Skin epidermis (tissue), 12 donors: Measurements from ENCODE around the gene ST8SIA3.

Experiments
- H3K27ac ChIP-seq, 21 experiments: fragments of 200-600 bp; sonication (generic) in 11 of 21; one replicate each; pipeline ENCODE4 v1.5.0; 2020; ENCODE audit warnings: mild to moderate bottlenecking in 3 of 21, inconsistent platforms in 2 of 21, moderate library complexity in 2 of 21
- H3K4me3 ChIP-seq, 7 experiments: fragments of 200-600 bp; sonication (generic) in 2 of 7; one replicate each; pipeline ENCODE4 v1.5.0; 2020; ENCODE audit warnings: inconsistent platforms in 2 of 7, mild to moderate bottlenecking in 2 of 7, moderate library complexity in 1 of 7

Gene ST8SIA3

DNA sequence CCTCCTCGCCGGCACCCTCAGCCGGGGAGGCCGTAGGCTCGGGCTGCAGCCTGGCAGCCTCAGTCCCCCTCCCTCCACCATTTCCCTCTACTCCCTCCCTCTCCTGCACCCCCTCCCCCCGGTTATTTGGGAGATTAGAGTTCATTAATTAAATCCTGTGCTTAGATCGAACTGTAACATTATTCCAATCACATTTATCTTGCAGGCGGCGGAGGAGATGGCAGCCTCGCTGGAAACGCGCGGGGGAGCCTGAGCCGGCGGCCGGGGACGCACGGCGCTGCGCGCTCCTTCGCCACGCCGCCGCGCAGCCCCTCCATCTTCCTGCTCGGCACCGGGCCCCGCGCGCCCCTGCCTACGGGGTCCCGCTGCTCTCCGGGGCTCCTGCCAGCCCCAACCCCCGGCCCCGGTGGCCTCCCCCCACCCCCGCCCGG, at the start of gene ST8SIA3:
ST8SIA3 (plus strand) TSS at position 287 of the 431 bp plus-strand sequence. CDS start 290 bp downstream, outside the sequence.
- no peak within 1 kb of the TSS for H3K4me3 ChIP-seq
- H3K27ac ChIP-seq = no peak within 1 kb of the TSS

DNA sequence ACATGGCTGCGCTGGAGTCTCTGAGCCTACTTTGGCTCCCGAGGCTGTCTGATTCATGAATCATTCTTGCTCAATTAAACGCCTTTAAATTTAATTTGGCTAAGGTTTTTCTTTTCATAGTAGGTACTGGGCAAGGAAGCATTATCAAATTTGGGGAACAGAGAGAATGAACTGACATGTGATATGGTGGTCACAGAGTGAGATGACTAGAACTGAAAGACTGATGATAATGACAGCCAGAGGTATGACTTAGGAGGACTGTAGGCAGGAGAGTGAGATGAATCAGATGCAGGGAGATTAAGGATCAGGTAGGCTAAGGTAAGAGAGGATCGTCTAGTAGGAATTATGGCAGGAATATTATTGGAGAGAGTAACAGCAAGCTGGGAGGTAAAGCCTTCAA, 40.9 kb upstream of the ST8SIA3 start:
- H3K27ac ChIP-seq = no peak overlapping the region

GRCh38 chr18:57312346-57313144, 39.8 kb upstream of the ST8SIA3 start:
- Histone ChIP-seq H3K27ac (no peak overlapping the region), H3K4me3 (no peak overlapping the region)

More for the DNA sequence above, 40.9 kb upstream of the ST8SIA3 start:
- no peak overlapping the region for H3K4me3 ChIP-seq

GRCh38 chr18:57320603-57321002, 31.8 kb upstream of the ST8SIA3 start:
- Histone ChIP-seq H3K4me3 (no peak overlapping the region), H3K27ac (no peak overlapping the region)

DNA sequence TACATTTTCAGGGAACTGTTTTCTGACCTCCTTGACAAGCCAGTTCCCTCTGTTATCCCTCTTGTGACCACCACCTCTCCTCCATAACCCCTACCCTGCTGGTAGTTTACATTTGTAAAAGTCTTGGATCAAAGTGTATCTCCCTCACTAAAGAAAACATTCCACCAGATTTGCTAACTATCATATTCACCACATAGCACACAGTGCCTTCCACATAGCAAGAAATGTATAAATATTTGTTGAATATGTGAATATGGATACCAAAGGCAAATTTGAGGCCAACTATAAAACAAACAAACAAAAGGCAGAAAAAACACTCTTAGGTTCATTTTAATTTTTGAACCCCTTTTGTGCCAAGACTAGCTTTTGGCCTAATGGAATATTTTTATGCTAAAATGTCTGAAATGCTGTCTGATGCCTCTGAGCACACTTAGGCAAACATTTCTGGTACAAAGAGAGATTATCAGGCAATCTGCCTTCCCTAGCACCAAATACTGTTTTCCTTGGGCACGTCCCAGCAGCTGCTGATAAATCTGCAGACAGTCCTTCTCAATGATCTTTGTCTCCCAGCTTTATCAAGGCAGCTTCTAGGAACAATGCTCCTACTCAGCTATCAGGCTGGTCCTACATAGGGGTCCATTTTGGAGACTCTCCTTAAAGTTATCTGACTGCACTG, 26.7 kb upstream of the ST8SIA3 start:
- Histone ChIP-seq H3K27ac (no peak overlapping the region), H3K4me3 (no peak overlapping the region)

DNA sequence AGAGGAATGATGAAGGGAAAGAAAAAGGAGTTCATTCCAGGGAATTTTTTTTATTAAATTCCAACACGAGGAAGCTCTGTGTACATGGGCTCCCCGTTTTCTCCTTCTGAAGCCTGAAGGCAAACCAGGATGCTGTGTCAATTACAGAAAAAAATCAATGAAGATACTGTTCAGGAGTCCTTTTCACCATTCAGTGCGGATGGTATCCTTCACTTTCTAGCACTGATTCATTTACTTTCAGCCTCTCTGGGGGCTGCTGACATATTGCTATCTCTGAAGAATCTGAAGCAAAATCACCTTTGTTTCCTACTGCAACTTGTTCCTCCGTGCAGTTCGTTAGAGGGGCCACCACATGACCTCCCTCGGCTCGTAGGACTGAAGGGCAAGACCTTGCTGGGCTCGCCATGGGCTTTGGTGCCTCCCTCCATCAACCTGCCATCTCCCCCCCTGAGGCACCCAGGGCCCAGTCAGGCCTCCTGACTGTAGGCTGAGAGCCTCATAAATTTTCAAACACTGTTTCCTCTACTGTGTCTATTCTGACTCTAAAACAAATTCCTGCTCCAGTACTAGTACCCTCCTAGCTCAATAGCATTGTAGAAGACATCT, 25.5 kb upstream of the ST8SIA3 start:
- Histone ChIP-seq H3K27ac (no peak overlapping the region), H3K4me3 (no peak overlapping the region)

GRCh38 chr18:57328665-57329064, 23.7 kb upstream of the ST8SIA3 start:
- no peak overlapping the region for H3K4me3 ChIP-seq
- H3K27ac ChIP-seq = no peak overlapping the region

DNA sequence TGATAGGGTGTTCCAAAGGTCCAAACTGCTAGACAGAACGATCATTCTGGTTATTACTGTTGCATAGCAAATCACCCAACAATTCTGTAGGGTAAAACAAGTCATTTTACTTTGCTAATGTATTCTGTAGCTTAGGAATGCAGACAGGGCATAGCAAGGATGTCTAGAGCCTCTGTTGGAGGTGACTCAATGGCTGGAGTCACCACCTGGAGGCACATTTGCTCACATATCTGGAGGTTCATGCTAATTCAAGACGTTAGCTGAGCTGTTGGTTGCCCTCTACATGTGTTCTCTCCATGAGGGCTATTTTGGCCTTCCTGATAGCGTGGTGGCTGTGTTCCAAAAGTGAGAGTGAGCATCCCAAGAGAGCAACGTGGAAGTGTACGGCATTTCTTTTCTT, 22.5 kb upstream of the ST8SIA3 start:
- H3K27ac ChIP-seq = no peak overlapping the region
- no peak overlapping the region for H3K4me3 ChIP-seq

- Histone ChIP-seq H3K27ac (no peak overlapping the region), H3K4me3 (no peak overlapping the region)
Measured at GRCh38 chr18:57331718-57332117, 20.6 kb upstream of the ST8SIA3 start.

- H3K4me3 ChIP-seq = no peak overlapping the region
- H3K27ac ChIP-seq = no peak overlapping the region
Measured at GRCh38 chr18:57333940-57334339, 18.4 kb upstream of the ST8SIA3 start.

- no peak overlapping the region for H3K27ac ChIP-seq
Measured at GRCh38 chr18:57334383-57334782, 18.0 kb upstream of the ST8SIA3 start.

GRCh38 chr18:57336343-57336742, 16.0 kb upstream of the ST8SIA3 start:
- no peak overlapping the region for H3K27ac ChIP-seq

More at GRCh38 chr18:57334383-57334782, 18.0 kb upstream of the ST8SIA3 start:
- no peak overlapping the region for H3K4me3 ChIP-seq

DNA sequence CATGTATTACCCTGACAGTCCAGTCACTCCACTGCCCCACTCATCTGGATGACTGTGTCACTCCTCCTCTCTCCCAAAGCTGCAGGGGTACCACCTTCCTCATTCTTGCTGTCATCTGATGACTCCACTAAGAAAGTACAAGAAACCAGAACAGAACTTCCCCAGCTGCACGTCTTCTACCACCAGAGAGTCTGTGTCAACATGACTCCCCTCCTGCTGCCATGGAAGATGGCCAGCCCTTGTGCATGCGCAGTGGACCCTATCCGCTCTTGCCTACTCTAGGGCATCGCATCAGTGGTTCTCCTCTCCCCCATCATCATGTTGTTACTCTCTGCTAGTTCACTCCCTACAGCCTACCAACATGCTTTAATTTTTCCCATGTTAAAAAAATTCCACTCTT, 14.5 kb upstream of the ST8SIA3 start:
- H3K27ac ChIP-seq = no peak overlapping the region
- no peak overlapping the region for H3K4me3 ChIP-seq

More at GRCh38 chr18:57336343-57336742, 16.0 kb upstream of the ST8SIA3 start:
- H3K4me3 ChIP-seq = no peak overlapping the region

DNA sequence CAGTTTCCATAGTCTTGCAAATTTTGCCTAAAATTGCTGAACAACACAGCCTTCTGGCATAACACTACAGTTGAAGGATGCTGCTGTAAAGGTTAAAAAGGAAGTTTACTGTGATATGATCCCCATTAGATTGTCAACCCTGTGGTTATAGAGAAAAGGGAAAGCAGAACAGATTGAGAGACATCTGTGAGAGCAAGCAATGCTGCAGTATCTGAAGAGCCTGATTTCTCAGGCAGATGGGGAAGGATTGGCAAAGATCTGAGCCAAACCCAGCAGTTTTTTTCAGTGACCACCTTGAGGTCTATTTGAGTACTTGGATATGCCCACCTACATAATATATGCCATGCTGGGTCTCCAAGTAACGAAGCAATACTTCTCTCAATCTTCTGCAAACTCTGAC, 8.5 kb upstream of the ST8SIA3 start:
- Histone ChIP-seq H3K4me3 (no peak overlapping the region), H3K27ac (no peak overlapping the region)

DNA sequence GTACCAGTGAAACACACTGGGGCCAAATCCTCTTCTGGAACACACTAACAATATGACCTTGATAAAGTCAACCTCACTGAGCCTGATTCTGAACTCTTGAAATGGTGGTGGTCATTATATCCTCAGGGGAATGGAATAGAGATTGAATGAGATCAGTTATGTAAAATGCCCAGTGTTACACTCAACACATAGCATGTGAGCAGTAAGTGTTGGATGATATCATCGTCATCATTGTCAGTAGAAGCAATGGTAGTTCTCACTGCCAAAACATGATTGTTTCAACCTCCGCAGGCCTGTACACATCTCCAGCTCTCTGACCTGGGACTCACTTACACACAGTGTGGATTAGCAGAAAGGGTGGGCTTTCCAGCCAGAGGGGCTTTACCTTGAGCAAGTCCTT, 5.5 kb upstream of the ST8SIA3 start:
- Histone ChIP-seq H3K4me3 (no peak overlapping the region), H3K27ac (no peak overlapping the region)

- Histone ChIP-seq H3K4me3 (no peak overlapping the region), H3K27ac (no peak overlapping the region)
Measured at GRCh38 chr18:57347784-57348183, 4.6 kb upstream of the ST8SIA3 start.

- Histone ChIP-seq H3K27ac (no peak overlapping the region), H3K4me3 (no peak overlapping the region)
Measured at GRCh38 chr18:57352761-57353136, 392 bp downstream of the ST8SIA3 start.

- no peak overlapping the region for H3K27ac ChIP-seq
- no peak overlapping the region for H3K4me3 ChIP-seq
Measured at GRCh38 chr18:57353137-57353939, 981 bp downstream of the ST8SIA3 start.

DNA sequence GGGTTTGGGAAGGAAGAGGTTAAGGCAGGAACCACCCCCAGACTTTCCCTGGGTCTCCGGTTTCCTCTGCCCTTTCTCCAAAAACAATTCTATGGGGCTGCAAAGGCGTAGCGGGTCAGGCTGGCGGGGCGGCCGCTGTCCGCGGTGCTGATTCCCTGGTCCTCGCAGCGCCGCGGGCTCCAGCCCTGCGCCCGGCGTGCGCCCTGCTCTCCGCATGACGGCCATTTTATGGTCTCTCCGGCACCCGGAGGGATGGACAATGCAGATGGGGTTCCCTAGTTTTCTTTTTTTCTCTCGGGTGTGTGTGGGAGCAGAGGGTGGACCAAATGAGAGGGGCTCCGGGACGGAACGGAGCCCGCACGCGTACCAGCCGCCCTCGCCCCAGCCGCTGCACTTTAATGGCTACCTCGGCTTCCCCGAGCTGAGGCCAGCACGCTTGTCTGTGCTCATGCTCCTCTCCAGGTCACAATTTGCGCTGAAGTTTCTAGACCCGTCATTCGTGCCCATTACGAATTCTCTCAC, 1.6 kb downstream of the ST8SIA3 start:
- Histone ChIP-seq H3K27ac (no peak overlapping the region), H3K4me3 (no peak overlapping the region)

DNA sequence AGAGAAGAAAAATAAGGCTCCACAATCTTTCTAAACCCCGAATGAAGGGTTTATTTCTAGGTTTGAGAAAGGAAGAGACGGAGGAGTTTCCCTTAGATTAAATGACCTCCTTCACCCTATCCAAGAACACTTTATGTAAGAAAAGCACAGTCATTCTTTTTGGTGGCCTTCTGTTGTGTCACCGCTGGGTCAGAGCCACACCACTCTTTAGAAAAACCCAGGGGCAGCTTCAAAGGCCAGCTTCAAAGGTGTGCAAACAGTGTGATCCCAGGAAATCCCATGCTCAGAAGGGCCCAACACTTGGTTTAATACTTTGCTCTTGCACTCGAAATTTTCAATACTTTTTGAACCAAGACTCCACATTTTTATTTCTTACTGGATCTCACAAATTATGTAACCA, 7.1 kb downstream of the ST8SIA3 start:
- H3K27ac ChIP-seq = no peak overlapping the region

More for the DNA sequence above, 7.1 kb downstream of the ST8SIA3 start:
- H3K4me3 ChIP-seq = no peak overlapping the region
